NCI-H1092 (cell line): Measurements from ENCODE around the gene TRIM33.

Experiments
- DNase-seq: peaks from one replicate; lab custom pipeline; 2025; lab: John Stamatoyannopoulos, UW

The TRIM33 gene

GRCh38 chr1:114349891-114350605, 161.0 kb downstream of the TRIM33 start:
- DNase-seq = no peak

GRCh38 chr1:114347431-114348209, 163.4 kb downstream of the TRIM33 start:
- DNase-seq = no peak

- DNase-seq = peak; percentile 88
These were observed 164.4 kb downstream of the TRIM33 start for GRCh38 chr1:114346480-114347029.

GRCh38 chr1:114345930-114346479, 165.0 kb downstream of the TRIM33 start:
- peak; percentile 26 for DNase-seq

GRCh38 chr1:114344656-114345055, 166.3 kb downstream of the TRIM33 start:
- no peak for DNase-seq
